Uterus (tissue), 2 donors: Measurements from ENCODE around the gene BPIFB6.

Experiments used
- CTCF ChIP-seq, 4 experiments: fragments of 200-600 bp in 2 of 4; fragments of 450-650 bp in 2 of 4; sonication (generic) in 2 of 4; IDR thresholded peaks; one replicate each; pipeline ENCODE4 v1.5.1; 2016 to 2019; ENCODE audit warnings: antibody characterized with exemption in 4 of 4, mild to moderate bottlenecking in 2 of 4, moderate library complexity in 1 of 4
- POLR2A ChIP-seq, 2 donors: fragments of 450-650 bp; IDR thresholded peaks; one replicate each; pipeline ENCODE4 v1.6.1; 2016; ENCODE audit warnings: antibody characterized with exemption in 2 of 2, mild to moderate bottlenecking in 1 of 2, moderate library complexity in 1 of 2

- no peak for TF ChIP-seq CTCF (IDR thresholded peaks at IDR 0.05)
- no peak for TF ChIP-seq POLR2A (IDR thresholded peaks at IDR 0.05)
These were observed 45.0 kb upstream of the BPIFB6 start for GRCh38 chr20:32986331-32986966.
